Upper lobe of left lung (tissue), 4 donors: ENCODE results near the gene SAMD4A.

Source experiments
- EP300 ChIP-seq, 4 donors: sonication (generic); formaldehyde crosslinking; IDR thresholded peaks; one replicate each; pipeline ENCODE4 v1.5.1; 2017; ENCODE audit warnings: antibody characterized with exemption in 4 of 4, control low read depth in 2 of 4
- TF ChIP-seq, protein P1 (sequence below), 6 experiments: fragments of 450-650 bp in 4 of 6; fragments of 200-600 bp in 2 of 6; sonication (generic) in 2 of 6; IDR thresholded peaks; one replicate each; pipeline ENCODE4 v1.5.1; 2016 to 2019; ENCODE audit warnings: antibody characterized with exemption in 6 of 6

DNA sequence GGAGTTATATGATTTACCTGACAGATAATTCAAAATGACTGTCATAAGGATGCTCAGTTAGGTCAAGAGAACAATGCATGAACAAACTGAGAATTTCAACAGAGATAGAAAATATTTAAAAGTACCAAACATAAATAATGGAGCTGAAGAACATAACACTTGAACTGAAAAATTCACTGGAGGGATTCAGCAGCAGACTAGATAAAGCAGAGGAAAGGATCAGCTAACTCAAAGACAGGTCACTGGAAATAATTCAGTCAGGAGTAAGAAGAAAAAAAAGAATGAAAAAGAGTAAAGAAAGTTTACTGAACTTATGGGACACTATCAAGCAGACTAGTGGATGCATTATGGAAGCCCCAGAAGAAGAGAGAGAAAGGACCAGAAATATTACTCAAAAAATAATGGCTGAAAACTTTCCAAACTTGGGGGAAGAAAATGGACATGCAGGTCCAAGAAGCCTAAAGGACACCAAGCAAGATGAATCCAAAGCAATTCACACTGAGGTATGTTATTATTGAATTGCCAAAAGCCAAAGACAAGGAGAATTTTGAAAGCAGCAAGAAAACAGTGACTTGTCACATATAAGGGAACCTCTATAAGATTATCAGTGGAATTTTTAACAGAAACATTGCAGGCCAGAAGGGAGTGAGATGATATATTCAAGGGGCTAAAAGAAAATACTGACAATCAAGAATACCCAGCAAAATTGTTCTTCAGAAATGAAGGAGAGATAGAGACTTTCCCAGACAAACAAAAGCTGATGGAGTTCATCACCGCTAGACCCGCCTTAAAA lies 257.0 kb downstream of the SAMD4A start:
- TF ChIP-seq, protein P1, sequence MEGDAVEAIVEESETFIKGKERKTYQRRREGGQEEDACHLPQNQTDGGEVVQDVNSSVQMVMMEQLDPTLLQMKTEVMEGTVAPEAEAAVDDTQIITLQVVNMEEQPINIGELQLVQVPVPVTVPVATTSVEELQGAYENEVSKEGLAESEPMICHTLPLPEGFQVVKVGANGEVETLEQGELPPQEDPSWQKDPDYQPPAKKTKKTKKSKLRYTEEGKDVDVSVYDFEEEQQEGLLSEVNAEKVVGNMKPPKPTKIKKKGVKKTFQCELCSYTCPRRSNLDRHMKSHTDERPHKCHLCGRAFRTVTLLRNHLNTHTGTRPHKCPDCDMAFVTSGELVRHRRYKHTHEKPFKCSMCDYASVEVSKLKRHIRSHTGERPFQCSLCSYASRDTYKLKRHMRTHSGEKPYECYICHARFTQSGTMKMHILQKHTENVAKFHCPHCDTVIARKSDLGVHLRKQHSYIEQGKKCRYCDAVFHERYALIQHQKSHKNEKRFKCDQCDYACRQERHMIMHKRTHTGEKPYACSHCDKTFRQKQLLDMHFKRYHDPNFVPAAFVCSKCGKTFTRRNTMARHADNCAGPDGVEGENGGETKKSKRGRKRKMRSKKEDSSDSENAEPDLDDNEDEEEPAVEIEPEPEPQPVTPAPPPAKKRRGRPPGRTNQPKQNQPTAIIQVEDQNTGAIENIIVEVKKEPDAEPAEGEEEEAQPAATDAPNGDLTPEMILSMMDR (IDR thresholded peaks at IDR 0.05): no peak
- TF ChIP-seq EP300 (IDR thresholded peaks at IDR 0.05): no peak
